ENCODE data around the gene RASL11A. TPM values are rescaled to one million over a fixed set of nuclear protein-coding genes. Genes with fewer than 3 reads are reported as not detected.

RASL11A gene
- total and polyA plus RNA-seq, 2 of the 13 experiments (the other 11 are each of a cell fraction or from before 2014, with no cell fraction given), result 3.0 to 4.1 TPM

DNA sequence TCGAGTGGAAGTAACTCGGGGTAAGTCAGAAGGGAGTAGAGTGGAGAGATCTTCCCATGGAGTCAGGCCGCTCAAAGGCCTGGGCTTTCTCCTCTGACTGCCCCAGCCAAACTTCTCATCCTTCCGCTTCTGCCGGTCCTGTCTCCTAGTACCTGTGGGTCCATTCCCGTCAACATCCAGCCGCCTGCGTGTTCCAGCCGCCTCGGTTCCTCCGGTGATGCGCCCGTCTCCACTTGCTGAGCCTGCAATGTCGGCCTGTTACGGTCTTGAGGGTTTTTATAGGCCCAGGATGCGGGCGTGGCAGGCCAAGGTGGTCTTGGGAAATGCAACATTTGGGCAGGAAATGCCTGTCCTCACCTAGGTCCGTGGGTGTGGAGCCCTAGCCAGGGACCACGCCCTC lies 38.3 kb downstream of the RASL11A start (continued):
- TF ChIP-seq, protein P1, sequence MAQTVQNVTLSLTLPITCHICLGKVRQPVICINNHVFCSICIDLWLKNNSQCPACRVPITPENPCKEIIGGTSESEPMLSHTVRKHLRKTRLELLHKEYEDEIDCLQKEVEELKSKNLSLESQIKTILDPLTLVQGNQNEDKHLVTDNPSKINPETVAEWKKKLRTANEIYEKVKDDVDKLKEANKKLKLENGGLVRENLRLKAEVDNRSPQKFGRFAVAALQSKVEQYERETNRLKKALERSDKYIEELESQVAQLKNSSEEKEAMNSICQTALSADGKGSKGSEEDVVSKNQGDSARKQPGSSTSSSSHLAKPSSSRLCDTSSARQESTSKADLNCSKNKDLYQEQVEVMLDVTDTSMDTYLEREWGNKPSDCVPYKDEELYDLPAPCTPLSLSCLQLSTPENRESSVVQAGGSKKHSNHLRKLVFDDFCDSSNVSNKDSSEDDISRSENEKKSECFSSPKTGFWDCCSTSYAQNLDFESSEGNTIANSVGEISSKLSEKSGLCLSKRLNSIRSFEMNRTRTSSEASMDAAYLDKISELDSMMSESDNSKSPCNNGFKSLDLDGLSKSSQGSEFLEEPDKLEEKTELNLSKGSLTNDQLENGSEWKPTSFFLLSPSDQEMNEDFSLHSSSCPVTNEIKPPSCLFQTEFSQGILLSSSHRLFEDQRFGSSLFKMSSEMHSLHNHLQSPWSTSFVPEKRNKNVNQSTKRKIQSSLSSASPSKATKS (CRISPR knock-in tag; IDR thresholded peaks at IDR 0.05), result no peak

DNA sequence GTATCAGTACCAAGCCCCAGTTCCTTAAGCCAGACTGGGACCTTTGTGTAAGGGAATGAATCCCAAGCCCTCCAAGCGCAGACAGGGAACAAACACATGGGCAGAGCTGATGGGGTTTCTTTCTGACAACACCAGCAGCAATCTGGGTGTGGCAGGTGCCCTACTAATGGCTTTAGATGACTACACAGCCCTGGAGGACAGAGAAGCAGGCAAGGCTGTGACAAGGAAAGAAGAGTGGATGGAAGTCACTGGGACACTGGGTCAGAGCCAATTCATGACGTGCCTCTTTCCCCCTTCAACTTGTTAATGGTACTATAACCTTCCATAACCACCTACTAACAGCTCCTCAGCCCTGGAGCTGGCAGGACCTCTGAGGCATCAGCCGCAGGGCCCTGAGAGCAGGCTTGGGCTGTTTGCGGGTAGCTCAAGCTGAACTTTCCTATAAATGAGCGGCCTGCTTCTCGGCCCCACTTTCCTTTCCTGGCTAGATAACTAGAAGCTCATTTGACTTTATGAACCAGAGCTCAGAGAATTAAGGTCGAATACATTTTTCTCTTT lies 38.9 kb downstream of the RASL11A start:
- ChIA-PET POLR2A (no interaction called here), CTCF (ENCODE audit: low intra/inter-chr PET ratio, low total read pairs) (no interaction called here)
- H3K9ac ChIP-seq (ENCODE audit: insufficient read depth, low read depth, low read length), result no peak overlapping the region
- in situ Hi-C loops (cut with HindIII; ENCODE audit: extremely low pct_ligation_motif_present, low pct_unique_long_range_greater_than_20kb) (no loop called here), intact Hi-C loops (cut with micrococcal nuclease; ENCODE audit: unreplicated experiment) (no loop called here)
- no peaks in the 10 kb centered on the region for H3K79me2 ChIP-seq (ENCODE audit: insufficient read depth, low read length)
- no peak for FAIRE-seq
- BruUV-seq (replicated peaks), result no TSS peak
- no peak overlapping the region for H2AFZ ChIP-seq (ENCODE audit: low read length)
- no peaks in the 10 kb centered on the region for H3K9me3 ChIP-seq (ENCODE audit: low read length)
- no peak overlapping the region for H3K27ac ChIP-seq (ENCODE audit: extremely low read length, insufficient read depth, low read length)
- H3K4me2 ChIP-seq (ENCODE audit: low read depth, low read length), result no peak overlapping the region
- no peaks in the 10 kb centered on the region for H3K36me3 ChIP-seq (replicated peaks in 1 of 2; ENCODE audit: control insufficient read depth in 1 of 2, insufficient read depth in 2 of 2, low read length in 2 of 2)
- H3K4me3 ChIP-seq (replicated peaks in 1 of 3; ENCODE audit: insufficient read depth in 1 of 3, low read depth in 2 of 3, low read length in 3 of 3), result no peak overlapping the region
- H3K4me1 ChIP-seq (ENCODE audit: insufficient read depth, low read length), result 0 out of 2 replicates have a peak, but pooled peaks cover 7% of the 10 kb centered on the region
- DNase-seq (ENCODE audit: low spot score), result no peak
- 21% methylated on average over 5 of the region's 7 CpGs for WGBS (ENCODE audit: low lambda C conversion rate)
- H3K27me3 ChIP-seq (ENCODE audit: control insufficient read depth in 1 of 2, insufficient read depth in 2 of 2, low read length in 2 of 2), result peaks cover 1 to 28% of the 10 kb centered on the region in 2 experiments; a peak in 4 of 5 replicates
- ATAC-seq, result no peak
- TF ChIP-seq DPF2 (CRISPR knock-in tag; IDR thresholded peaks at IDR 0.05; ENCODE audit: borderline replicate concordance, low read depth) (no peak), MAF1 (CRISPR knock-in tag; IDR thresholded peaks at IDR 0.05; ENCODE audit: borderline replicate concordance) (no peak), TOE1 (CRISPR knock-in tag; IDR thresholded peaks at IDR 0.05) (no peak), CBFB (CRISPR knock-in tag; IDR thresholded peaks at IDR 0.05) (no peak), ZNF432 (CRISPR knock-in tag; IDR thresholded peaks at IDR 0.05; ENCODE audit: borderline replicate concordance) (no peak), TCF12 (IDR thresholded peaks at IDR 0.05) (no peak), TCF12 (CRISPR knock-in tag; IDR thresholded peaks at IDR 0.05) (no peak), SRSF4 (IDR thresholded peaks at IDR 0.05; ENCODE audit: low read depth, low read length, poor library complexity, severe bottlenecking) (no peak), ZSCAN22 (CRISPR knock-in tag; IDR thresholded peaks at IDR 0.05) (no peak), XBP1 (CRISPR knock-in tag; IDR thresholded peaks at IDR 0.05) (no peak), FOXC1 (CRISPR knock-in tag; IDR thresholded peaks at IDR 0.05; ENCODE audit: borderline replicate concordance) (no peak), SAFB2 (CRISPR knock-in tag; IDR thresholded peaks at IDR 0.05; ENCODE audit: borderline replicate concordance, low read depth) (no peak), SKI (IDR thresholded peaks at IDR 0.05; ENCODE audit: partially characterized antibody) (no peak), FOSL1 (CRISPR knock-in tag; IDR thresholded peaks at IDR 0.05; ENCODE audit: borderline replicate concordance) (no peak), KAT7 (CRISPR knock-in tag; IDR thresholded peaks at IDR 0.05; ENCODE audit: borderline replicate concordance) (no peak), ZNF563 (CRISPR knock-in tag; IDR thresholded peaks at IDR 0.05) (no peak)
- TF ChIP-seq, protein P2, sequence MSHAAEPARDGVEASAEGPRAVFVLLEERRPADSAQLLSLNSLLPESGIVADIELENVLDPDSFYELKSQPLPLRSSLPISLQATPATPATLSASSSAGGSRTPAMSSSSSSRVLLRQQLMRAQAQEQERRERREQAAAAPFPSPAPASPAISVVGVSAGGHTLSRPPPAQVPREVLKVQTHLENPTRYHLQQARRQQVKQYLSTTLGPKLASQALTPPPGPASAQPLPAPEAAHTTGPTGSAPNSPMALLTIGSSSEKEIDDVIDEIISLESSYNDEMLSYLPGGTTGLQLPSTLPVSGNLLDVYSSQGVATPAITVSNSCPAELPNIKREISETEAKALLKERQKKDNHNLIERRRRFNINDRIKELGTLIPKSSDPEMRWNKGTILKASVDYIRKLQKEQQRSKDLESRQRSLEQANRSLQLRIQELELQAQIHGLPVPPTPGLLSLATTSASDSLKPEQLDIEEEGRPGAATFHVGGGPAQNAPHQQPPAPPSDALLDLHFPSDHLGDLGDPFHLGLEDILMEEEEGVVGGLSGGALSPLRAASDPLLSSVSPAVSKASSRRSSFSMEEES (CRISPR knock-in tag; IDR thresholded peaks at IDR 0.05), result no peak
- no peaks in the 10 kb centered on the region for H4K20me1 ChIP-seq (ENCODE audit: insufficient read depth, low read length)
